Neural cell (in vitro differentiated cells): ENCODE results near the gene AQP3.

ENCODE experiments used
- EP300 ChIP-seq: fragments of 450-650 bp; conservative IDR thresholded peaks from 2 replicates; pipeline ENCODE4 v1.6.1; 2014; ENCODE audit warnings: antibody characterized with exemption, mild to moderate bottlenecking, moderate library complexity; ENCODE audit not compliant: poor library complexity, severe bottlenecking
- EZH2 ChIP-seq: fragments of 200-600, 300-800 bp; shearing (Covaris generic), sonication (generic); IDR thresholded peaks from 2 replicates; pipeline ENCODE4 v1.6.1; 2014; ENCODE audit warnings: antibody characterized with exemption, low read length, borderline replicate concordance, mild to moderate bottlenecking; ENCODE audit not compliant: insufficient read depth, poor library complexity, severe bottlenecking
- MXI1 ChIP-seq: fragments of 450-650 bp; conservative IDR thresholded peaks from 2 replicates; pipeline ENCODE4 v1.6.1; 2014; ENCODE audit warnings: antibody characterized with exemption, mild to moderate bottlenecking; ENCODE audit not compliant: poor library complexity, severe bottlenecking
- POLR2AphosphoS5 ChIP-seq: IDR thresholded peaks from 2 replicates; pipeline ENCODE4 v1.6.1; 2012
- RAD21 ChIP-seq: fragments of 450-650 bp; conservative IDR thresholded peaks from 2 replicates; pipeline ENCODE4 v1.6.1; 2014; ENCODE audit warnings: antibody characterized with exemption, mild to moderate bottlenecking, moderate library complexity
- TAF1 ChIP-seq: IDR thresholded peaks from 2 replicates; pipeline ENCODE4 v1.6.1; 2012; ENCODE audit warnings: low read depth
- TF ChIP-seq, protein P1 (sequence below): fragments of 450-650 bp; IDR thresholded peaks from 2 replicates; pipeline ENCODE4 v1.5.1; 2014; ENCODE audit warnings: antibody characterized with exemption, mild to moderate bottlenecking, moderate library complexity; ENCODE audit not compliant: poor library complexity, severe bottlenecking

GRCh38 chr9:33472171-33472880, 24.9 kb upstream of the AQP3 start:
- TF ChIP-seq EZH2 (no peak), RAD21 (no peak), POLR2AphosphoS5 (no peak), TAF1 (no peak), EP300 (no peak), MXI1 (no peak)
- TF ChIP-seq, protein P1, sequence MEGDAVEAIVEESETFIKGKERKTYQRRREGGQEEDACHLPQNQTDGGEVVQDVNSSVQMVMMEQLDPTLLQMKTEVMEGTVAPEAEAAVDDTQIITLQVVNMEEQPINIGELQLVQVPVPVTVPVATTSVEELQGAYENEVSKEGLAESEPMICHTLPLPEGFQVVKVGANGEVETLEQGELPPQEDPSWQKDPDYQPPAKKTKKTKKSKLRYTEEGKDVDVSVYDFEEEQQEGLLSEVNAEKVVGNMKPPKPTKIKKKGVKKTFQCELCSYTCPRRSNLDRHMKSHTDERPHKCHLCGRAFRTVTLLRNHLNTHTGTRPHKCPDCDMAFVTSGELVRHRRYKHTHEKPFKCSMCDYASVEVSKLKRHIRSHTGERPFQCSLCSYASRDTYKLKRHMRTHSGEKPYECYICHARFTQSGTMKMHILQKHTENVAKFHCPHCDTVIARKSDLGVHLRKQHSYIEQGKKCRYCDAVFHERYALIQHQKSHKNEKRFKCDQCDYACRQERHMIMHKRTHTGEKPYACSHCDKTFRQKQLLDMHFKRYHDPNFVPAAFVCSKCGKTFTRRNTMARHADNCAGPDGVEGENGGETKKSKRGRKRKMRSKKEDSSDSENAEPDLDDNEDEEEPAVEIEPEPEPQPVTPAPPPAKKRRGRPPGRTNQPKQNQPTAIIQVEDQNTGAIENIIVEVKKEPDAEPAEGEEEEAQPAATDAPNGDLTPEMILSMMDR, result no peak
